Middle frontal gyrus (tissue), 1 donor: ENCODE measurements around the gene TSPAN7.

Experiments
- DNase-seq: peaks from one replicate; pipeline ENCODE4 v3.0.0-alpha.2; 2015; ENCODE audit warnings: low spot score; ENCODE audit errors: extremely low spot score

The TSPAN7 gene

GRCh38 chrX:38679695-38680094 is 118.4 kb downstream of the TSPAN7 start:
- no peak for DNase-seq

GRCh38 chrX:38682095-38682494 is 120.8 kb downstream of the TSPAN7 start:
- no peak for DNase-seq

DNA sequence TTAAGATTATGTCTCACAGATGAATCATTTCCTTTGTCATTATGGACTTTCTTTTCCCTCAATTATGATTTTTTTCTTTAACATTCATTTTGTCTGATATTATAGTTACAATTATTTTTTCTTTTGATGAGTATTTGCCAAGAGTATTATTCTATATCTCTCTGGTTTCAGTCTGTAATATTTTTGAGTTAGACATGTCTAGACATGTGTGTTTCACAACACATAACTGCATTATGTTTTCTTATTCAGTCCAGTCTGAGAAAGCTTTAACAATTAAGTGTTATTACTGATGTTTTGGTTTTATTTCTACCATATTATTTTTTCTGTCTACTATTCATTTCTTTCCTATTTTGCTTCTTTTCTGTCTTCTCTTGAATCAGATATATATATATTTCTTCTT is 131.6 kb downstream of the TSPAN7 start:
- DNase-seq, result no peak

DNA sequence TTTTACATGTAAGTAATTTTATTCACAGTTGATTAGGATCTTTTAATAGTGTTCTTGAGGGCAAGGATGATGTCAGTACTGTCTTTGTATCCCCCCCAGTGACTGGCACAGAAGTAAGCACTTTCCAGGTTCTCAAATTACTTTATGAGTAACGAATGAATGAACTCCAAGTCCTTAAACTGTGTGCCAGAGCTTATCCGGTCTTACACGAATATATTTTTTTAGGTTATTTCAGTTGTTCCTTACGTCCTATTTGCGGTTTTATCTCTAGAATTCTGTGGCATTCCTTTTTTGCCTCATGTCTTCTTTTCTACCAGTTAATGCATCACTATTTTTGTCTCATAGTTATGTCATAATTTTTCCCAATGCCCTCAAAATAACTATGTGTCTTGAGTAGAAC is 133.1 kb downstream of the TSPAN7 start:
- no peak for DNase-seq

DNA sequence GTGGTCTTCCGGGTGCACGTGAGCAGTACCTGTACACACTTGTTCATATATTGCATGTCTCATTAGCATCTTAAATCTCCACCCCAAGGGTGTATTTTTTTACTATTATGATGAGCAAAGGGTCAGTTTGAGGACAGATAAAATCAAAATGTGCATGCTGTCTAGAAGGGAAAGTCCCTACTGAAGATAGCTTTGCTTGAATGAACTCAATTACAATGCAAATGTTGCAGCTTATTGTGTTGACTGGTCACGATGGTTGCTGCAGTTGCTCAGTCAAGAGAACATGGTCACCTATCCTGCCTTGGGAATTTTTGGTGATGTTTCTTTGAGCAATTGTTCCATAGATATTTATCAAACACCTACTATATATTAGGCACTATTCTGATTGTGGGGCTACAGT is 136.1 kb downstream of the TSPAN7 start:
- no peak for DNase-seq

DNA sequence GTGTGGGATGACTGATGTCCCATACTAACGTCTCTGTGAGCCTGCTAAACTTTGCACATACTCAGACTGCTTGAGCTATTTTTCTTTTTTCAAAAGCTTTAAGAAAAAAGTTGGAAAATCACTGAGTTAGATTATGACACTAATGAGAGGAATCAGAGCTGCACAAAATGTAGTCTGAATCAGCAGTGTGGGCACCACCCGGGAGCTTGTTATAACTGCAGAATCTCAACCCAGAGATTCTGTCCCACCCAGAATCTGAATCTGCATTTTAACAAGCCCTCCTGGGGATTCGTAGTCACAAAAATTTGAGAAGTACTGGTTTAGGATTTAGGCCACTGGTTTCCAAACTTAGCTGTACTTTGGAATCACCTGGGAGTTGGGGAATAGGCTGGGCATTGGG is 137.8 kb downstream of the TSPAN7 start:
- DNase-seq, result no peak

- DNase-seq, result no peak
These were observed 138.4 kb downstream of the TSPAN7 start for GRCh38 chrX:38699696-38700095.

- no peak for DNase-seq
These were observed 139.7 kb downstream of the TSPAN7 start for GRCh38 chrX:38701073-38701472.

GRCh38 chrX:38704146-38704882 is 143.0 kb downstream of the TSPAN7 start:
- no peak for DNase-seq

DNA sequence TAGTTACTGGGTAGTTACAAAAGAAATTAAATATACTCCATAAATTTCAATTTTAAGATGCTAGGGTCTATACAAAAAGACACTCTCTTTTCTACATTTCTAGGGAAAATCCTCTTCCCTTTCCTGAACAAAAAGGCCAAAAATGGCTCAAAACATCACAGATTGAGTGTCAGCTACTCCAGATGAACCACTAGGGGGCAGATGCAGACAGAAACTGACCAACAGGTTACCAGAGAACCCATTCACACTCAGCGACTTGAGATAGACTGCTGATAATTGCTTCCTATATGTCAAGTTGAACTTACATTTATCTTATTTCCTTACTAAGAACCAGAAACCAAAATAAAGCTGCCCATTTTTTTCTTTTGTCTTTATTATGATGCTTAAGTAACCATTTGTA is 156.5 kb downstream of the TSPAN7 start:
- no peak for DNase-seq

GRCh38 chrX:38718311-38718710 is 157.0 kb downstream of the TSPAN7 start:
- no peak for DNase-seq

DNA sequence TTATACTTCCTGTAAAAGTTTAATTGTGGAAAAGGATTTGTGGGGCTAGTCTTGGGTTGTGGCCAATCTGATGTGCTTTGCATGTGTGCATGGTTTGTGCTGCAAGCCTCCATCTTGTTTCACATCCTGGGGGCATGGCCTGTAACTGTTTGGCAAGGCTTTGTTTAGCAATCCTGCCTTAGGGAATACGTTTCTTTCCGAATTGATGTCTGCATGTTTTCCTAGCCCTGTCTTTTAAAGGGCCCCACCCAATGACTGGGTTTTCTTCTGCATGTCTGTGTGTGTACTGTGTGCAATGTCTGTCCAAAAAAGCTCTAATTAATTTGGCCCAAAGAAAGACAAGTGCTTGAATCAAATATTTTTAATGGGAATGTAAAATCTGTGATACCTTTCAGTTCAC is 165.3 kb downstream of the TSPAN7 start:
- no peak for DNase-seq

- DNase-seq, result no peak
These were observed 166.3 kb downstream of the TSPAN7 start for GRCh38 chrX:38727668-38728067.

DNA sequence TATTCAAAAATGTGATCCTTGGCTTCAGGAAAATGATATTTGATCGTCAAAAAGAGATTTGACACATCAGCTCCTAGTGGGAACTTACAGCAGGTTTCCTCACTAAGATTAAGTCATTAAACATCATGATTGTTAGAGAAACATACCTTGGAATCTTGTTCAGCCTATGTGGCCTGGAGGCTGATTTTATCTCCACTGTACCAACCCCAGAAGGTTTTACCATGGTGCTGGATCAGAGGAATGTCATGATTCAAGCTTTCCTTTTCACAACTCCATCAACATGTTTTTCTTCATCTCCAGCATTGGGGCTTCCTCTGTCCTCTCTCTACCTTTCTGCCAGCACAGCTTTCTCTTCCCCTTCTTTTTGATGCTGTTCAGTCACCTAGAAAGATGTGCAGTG is 171.5 kb downstream of the TSPAN7 start:
- DNase-seq, result no peak
